NB4 (cell line): ENCODE results near the gene PTGFRN.

ENCODE experiments used
- DNase-seq: peaks from one replicate; pipeline ENCODE4 v3.0.0; 2010; ENCODE audit warnings: low read depth
- H3K4me3 ChIP-seq: one replicate; pipeline ENCODE4 v1.5.1; 2011; ENCODE audit warnings: mild to moderate bottlenecking, low read depth, low read length, moderate library complexity
- MYC ChIP-seq: IDR thresholded peaks from 2 replicates; pipeline ENCODE4 v1.6.1; 2011; ENCODE audit warnings: low read depth, low read length
- POLR2A ChIP-seq: IDR thresholded peaks from 2 replicates; pipeline ENCODE4 v1.6.1; 2011; ENCODE audit warnings: mild to moderate bottlenecking; ENCODE audit not compliant: insufficient read length; ENCODE audit errors: extremely low read depth
- TF ChIP-seq, protein P1 (sequence below): IDR thresholded peaks from 2 replicates; pipeline ENCODE4 v1.6.1; 2011; ENCODE audit warnings: low read depth, low read length
- TF ChIP-seq, protein P2 (sequence below): IDR thresholded peaks from one replicate; pipeline ENCODE4 v1.5.1; 2012; ENCODE audit warnings: low read depth, low read length

The PTGFRN gene

DNA sequence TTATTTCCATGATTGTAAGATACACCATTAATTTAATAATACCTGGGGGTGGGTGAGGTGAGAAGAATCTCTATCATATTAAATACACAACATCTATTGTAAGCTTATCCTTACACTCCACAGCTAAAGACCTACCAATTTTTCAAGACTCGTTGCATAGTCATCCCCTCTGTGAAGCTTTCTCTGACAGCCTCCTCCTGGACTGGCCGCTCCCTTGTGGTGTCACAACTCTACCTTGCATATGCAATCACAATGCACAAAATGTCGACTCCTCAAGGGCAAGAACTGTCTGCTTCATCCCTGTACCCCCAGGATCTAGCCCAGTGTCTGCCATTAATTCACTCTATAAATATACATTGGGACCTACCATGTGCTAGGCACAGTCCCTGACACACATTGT is 2.4 kb upstream of the PTGFRN start:
- TF ChIP-seq, protein P1, sequence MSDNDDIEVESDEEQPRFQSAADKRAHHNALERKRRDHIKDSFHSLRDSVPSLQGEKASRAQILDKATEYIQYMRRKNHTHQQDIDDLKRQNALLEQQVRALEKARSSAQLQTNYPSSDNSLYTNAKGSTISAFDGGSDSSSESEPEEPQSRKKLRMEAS, result no peak
- TF ChIP-seq MYC (no peak), POLR2A (no peak)
- TF ChIP-seq, protein P2, sequence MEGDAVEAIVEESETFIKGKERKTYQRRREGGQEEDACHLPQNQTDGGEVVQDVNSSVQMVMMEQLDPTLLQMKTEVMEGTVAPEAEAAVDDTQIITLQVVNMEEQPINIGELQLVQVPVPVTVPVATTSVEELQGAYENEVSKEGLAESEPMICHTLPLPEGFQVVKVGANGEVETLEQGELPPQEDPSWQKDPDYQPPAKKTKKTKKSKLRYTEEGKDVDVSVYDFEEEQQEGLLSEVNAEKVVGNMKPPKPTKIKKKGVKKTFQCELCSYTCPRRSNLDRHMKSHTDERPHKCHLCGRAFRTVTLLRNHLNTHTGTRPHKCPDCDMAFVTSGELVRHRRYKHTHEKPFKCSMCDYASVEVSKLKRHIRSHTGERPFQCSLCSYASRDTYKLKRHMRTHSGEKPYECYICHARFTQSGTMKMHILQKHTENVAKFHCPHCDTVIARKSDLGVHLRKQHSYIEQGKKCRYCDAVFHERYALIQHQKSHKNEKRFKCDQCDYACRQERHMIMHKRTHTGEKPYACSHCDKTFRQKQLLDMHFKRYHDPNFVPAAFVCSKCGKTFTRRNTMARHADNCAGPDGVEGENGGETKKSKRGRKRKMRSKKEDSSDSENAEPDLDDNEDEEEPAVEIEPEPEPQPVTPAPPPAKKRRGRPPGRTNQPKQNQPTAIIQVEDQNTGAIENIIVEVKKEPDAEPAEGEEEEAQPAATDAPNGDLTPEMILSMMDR, result no peak
- no peak for DNase-seq
- no peak overlapping the region for H3K4me3 ChIP-seq

DNA sequence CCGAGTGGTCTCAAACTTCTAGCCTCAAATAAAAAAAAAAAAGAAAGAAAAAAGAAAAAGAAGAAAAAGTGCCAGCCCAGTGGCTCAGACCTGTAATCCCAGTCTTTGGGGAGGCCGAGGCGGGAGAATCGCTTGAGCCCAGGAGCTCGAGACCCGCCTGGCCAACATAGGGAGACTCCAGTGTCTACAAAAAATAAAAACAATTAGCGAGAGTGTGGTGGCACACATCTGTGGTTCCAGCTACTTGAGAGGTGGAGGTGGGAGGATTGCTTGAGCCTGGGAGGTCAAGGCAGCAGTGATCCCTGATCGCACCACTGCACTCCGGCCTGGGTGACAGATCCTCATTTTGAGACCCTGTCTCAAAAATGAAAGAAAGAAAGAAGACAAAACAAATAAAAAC is 1.4 kb upstream of the PTGFRN start:
- no peak for TF ChIP-seq POLR2A
- no peak overlapping the region for H3K4me3 ChIP-seq
- DNase-seq, result no peak

DNA sequence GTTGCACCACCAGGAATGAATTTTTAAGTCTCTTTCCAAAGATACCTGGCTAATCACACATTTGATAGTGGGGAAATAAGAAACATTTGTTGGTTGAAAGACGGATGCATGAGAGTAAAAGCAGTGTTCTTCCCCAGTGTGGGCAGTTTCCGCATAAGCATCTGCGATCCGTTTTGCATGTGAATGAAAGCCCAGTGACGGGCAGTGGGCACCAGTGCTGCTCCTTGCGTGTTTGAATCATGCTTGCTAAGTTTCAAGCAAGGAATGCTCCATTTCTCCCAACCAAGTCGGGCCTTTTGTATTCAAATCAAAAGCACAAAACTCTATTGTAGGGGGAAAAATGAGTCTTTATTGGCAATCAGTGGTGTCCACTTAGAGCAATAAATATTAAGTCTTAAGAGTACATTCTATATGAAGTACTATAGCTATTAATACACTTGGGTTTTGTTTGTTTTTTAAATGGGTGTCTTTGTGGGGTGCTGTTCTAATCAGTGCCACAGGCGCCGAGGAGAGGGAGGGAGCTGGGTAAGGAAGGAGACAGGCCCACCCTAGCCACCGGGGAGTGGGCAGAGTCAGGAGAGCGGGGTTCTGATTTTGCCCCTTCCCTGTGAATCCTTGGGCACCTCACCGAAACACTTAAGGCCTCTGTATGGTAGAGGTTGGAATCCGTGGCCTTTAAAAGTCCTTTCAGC is 750 bp upstream of the PTGFRN start:
- no peak for DNase-seq
- TF ChIP-seq, protein P2, result no peak
- no peak for TF ChIP-seq MYC
- TF ChIP-seq, protein P1, result no peak
- TF ChIP-seq POLR2A, result no peak
- H3K4me3 ChIP-seq, result no peak overlapping the region

DNA sequence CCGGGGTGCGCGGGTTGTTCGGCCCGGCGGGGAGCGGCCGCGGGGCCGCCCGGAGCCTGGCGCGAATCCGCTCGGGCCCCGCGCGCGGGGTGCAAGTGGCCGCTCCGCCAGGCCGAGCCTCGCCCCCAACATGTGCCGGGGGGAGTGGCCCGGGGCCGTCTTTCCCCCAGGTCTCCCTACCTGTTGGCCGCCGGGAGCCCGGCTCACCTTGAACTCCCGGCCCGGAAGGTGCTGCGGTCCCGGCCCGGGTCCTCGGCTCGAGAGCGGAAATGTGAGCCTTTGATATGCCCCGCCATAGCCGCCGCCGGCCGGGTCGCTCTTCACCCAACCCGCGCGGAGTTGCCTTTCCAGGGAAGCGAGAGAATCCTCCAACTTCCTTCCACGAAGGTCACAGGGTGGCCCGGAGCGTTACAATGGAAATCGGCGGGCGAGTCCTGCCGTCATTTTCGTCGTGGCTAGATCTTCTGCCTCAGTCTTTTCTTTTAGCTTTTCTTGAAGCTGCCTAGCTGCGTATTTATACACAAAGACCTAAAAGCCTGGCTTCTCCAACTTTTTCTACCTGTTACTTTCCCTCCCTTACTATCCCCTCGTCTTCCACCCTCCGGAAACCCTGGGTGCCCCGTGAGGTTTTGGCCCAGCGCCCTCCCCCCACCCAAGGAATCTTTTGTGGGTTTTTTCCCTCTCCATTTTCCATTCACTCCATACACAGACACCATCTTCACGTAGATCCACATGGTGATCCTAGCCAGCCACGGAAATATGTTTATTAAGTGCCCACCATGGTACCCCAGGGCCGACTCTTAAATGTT is 867 bp downstream of the PTGFRN start:
- H3K4me3 ChIP-seq, result peak overlapping the region; percentile 62
- TF ChIP-seq MYC, result no peak
- TF ChIP-seq, protein P2, result no peak
- TF ChIP-seq, protein P1, result no peak
- no peak for TF ChIP-seq POLR2A
- DNase-seq, result peak; percentile 46

DNA sequence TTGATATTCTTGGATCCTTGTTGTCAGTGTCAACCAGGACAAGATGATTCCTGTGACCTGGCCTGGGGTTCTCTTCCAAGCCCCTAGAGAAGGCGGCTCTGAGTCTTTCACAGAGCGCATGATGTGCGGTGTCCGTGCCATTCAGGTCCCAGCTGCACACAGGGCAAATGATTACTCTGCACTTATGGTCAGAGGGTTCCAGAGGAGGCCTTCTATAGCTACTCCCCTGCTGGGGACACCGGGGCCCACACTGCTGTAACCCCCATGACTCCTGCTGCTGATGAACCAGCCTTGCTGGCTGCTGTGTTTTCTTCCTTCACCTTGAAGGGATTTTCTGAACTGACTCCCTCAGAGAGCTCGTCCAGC is 1.5 kb downstream of the PTGFRN start:
- TF ChIP-seq MYC (no peak), POLR2A (no peak)
- TF ChIP-seq, protein P2, result no peak
- TF ChIP-seq, protein P1, result no peak
- DNase-seq, result peak; percentile 29
- H3K4me3 ChIP-seq, result peak overlapping the region; percentile 62

DNA sequence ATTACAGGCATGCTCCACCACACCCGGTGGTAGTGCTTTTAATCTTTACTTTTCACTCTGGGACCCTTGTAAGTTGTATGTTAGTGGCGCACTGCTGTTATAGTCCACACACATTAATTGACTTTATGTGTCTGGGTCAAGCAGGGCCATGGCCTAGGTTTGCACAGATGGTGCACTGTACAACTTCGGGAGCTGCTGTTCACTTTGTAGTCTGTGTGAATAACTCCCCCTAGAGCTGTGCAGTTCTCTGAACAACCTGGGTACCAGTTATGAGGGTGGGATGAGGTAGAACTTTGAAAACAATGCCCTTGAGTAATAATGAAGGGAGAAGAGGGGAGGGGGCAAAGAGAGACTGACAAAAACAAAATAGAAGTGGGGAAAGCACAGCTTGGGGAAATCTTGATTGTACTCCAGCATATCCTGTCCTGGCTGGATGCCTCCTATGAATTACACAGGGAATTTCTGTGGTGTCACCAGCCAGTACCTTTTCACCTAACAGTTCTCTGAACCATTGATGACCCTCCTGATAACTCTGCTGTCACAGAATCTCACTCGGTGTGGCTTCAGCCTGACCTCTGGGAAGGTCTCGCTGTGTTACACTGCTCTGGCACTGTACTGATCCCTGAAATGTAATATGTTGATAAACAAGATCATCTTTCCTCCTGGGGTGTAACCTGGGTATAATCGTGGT is 2.2 kb downstream of the PTGFRN start:
- H3K4me3 ChIP-seq, result no peak overlapping the region
- DNase-seq, result no peak
- TF ChIP-seq MYC (no peak), POLR2A (no peak)
- TF ChIP-seq, protein P1, result no peak
- TF ChIP-seq, protein P2, result no peak
